HEK293 (cell line): Measurements from ENCODE around the gene SLC13A3.

Experiments used
- CTCF ChIP-seq: fragments of 450-650 bp; formaldehyde crosslinking; IDR thresholded peaks from 2 replicates; pipeline ENCODE4 v1.5.1; 2016; ENCODE audit warnings: missing biosample characterization, missing genetic modification characterization
- KLF17 ChIP-seq: fragments of 450-650 bp; formaldehyde crosslinking; IDR thresholded peaks from 2 replicates; pipeline ENCODE4 v1.5.1; 2016; ENCODE audit warnings: missing biosample characterization, missing genetic modification characterization
- MYNN ChIP-seq: fragments of 450-650 bp; formaldehyde crosslinking; IDR thresholded peaks from 2 replicates; pipeline ENCODE4 v1.5.1; 2016; ENCODE audit warnings: missing biosample characterization, missing genetic modification characterization, borderline replicate concordance
- RBAK ChIP-seq: fragments of 450-650 bp; formaldehyde crosslinking; IDR thresholded peaks from 2 replicates; pipeline ENCODE4 v1.5.1; 2016; ENCODE audit warnings: missing biosample characterization, missing genetic modification characterization
- YY1 ChIP-seq: fragments of 450-650 bp; formaldehyde crosslinking; IDR thresholded peaks from 2 replicates; pipeline ENCODE4 v1.5.1; 2018; ENCODE audit warnings: missing biosample characterization, missing genetic modification characterization
- ZFP37 ChIP-seq: fragments of 450-650 bp; formaldehyde crosslinking; IDR thresholded peaks from 2 replicates; pipeline ENCODE4 v1.5.1; 2016; ENCODE audit warnings: missing biosample characterization, missing genetic modification characterization
- ZNF18 ChIP-seq: fragments of 450-650 bp; formaldehyde crosslinking; IDR thresholded peaks from 2 replicates; pipeline ENCODE4 v1.5.1; 2016; ENCODE audit warnings: missing biosample characterization, missing genetic modification characterization
- ZNF202 ChIP-seq: fragments of 450-650 bp; formaldehyde crosslinking; IDR thresholded peaks from 2 replicates; pipeline ENCODE4 v1.5.1; 2016; ENCODE audit warnings: missing biosample characterization, missing genetic modification characterization, borderline replicate concordance
- ZNF366 ChIP-seq: fragments of 450-650 bp; formaldehyde crosslinking; conservative IDR thresholded peaks from 2 replicates; pipeline ENCODE4 v1.5.1; 2016; ENCODE audit warnings: missing biosample characterization, missing genetic modification characterization
- ZNF449 ChIP-seq: fragments of 450-650 bp; formaldehyde crosslinking; IDR thresholded peaks from 2 replicates; pipeline ENCODE4 v1.5.1; 2017; ENCODE audit warnings: missing biosample characterization, mild to moderate bottlenecking, missing genetic modification characterization, moderate library complexity
- ZNF510 ChIP-seq: fragments of 450-650 bp; formaldehyde crosslinking; IDR thresholded peaks from 2 replicates; pipeline ENCODE4 v1.5.1; 2018; ENCODE audit warnings: mild to moderate bottlenecking, missing genetic modification characterization, missing biosample characterization; ENCODE audit not compliant: insufficient replicate concordance
- ZNF549 ChIP-seq: fragments of 450-650 bp; IDR thresholded peaks from 2 replicates; pipeline ENCODE4 v1.5.1; 2018; ENCODE audit warnings: missing biosample characterization, missing genetic modification characterization, mild to moderate bottlenecking, inconsistent platforms, moderate library complexity
- ZNF776 ChIP-seq: fragments of 450-650 bp; formaldehyde crosslinking; IDR thresholded peaks from 2 replicates; pipeline ENCODE4 v1.5.0; 2017; ENCODE audit warnings: missing biosample characterization, missing genetic modification characterization, borderline replicate concordance

- no peak for TF ChIP-seq ZNF510 (tag by site-specific recombination)
- no peak for TF ChIP-seq ZNF449
- TF ChIP-seq CTCF (tag by site-specific recombination): no peak
- no peak for TF ChIP-seq ZNF549 (tag by site-specific recombination)
- no peak for TF ChIP-seq KLF17 (tag by site-specific recombination)
- no peak for TF ChIP-seq ZNF18
- no peak for TF ChIP-seq MYNN
- no peak for TF ChIP-seq ZNF366
- TF ChIP-seq ZNF202 (tag by site-specific recombination): no peak
- no peak for TF ChIP-seq YY1
- no peak for TF ChIP-seq ZNF776
- TF ChIP-seq ZFP37 (tag by site-specific recombination): no peak
- TF ChIP-seq RBAK (tag by site-specific recombination): no peak
Measured at GRCh38 chr20:46642265-46642968, 8.8 kb downstream of the SLC13A3 start.
